K562 (cell line): ENCODE measurements around the gene EYA3. TPM values are rescaled to one million over a fixed set of nuclear protein-coding genes. Genes with fewer than 3 reads are reported as not detected.

Experiments
- SMAD3 ChIP-seq: fragments of 450-650 bp; formaldehyde crosslinking; conservative IDR thresholded peaks from 2 replicates; pipeline ENCODE4 v1.4.0; 2020; ENCODE audit warnings: mild to moderate bottlenecking
- SPI1 ChIP-seq: IDR thresholded peaks from 2 replicates; pipeline ENCODE4 v1.6.1; 2011; ENCODE audit warnings: low read depth, low read length, control low read depth, borderline replicate concordance
- polyA plus RNA-seq, 8 experiments: library from polyadenylated mRNA; depleted of rRNA in 4 of 8; stranded (reverse) in 5 of 8; unstranded in 3 of 8; fragments of >200 nt; fragmentation: Nextera tagmentation in 2 of 8; fragmentation: Illumina TruSeq in 1 of 8; extraction: Ambion mirVana in 2 of 8; extraction: Trizol in 1 of 8; gene quantifications; 2 replicates each; pipeline versions ENCODE4 v1.2.1 to v1.2.3, GENCODE V29; 2011 to 2014; ENCODE audit warnings: inconsistent platforms in 1 of 8, missing spikeins in 1 of 8
- total RNA-seq, 7 experiments: library from RNA; depleted of rRNA in 6 of 7; stranded (reverse); fragments of >200 nt in 6 of 7; fragmentation: Illumina TruSeq in 2 of 7; extraction: Trizol in 2 of 7; gene quantifications; 2 replicates each; pipeline versions ENCODE4 v1.2.1 to v1.2.3, GENCODE V29; 2011 to 2021; ENCODE audit warnings: low replicate concordance in 1 of 7
- TF ChIP-seq, protein P1 (sequence below): sonication (generic); formaldehyde crosslinking; IDR thresholded peaks from 2 replicates; pipeline ENCODE4 v1.8.0; 2023; ENCODE audit warnings: missing genetic modification reagents, mild to moderate bottlenecking, borderline replicate concordance
- TF ChIP-seq, protein P2 (sequence below): fragments of 250-450 bp; sonication (Bioruptor Pico); IDR thresholded peaks from 2 replicates; pipeline ENCODE4 v1.4.0; 2020; ENCODE audit warnings: mild to moderate bottlenecking
- TF ChIP-seq, protein P3 (sequence below): fragments of 450-650 bp; IDR thresholded peaks from 2 replicates; pipeline ENCODE4 v1.6.1; 2016; ENCODE audit warnings: borderline replicate concordance

EYA3 gene
- total and polyA plus RNA-seq, 9 of the 15 experiments (the other 6 are each of a cell fraction or from before 2014, with no cell fraction given): 21.7 to 64.0 (median 43.6) TPM

DNA sequence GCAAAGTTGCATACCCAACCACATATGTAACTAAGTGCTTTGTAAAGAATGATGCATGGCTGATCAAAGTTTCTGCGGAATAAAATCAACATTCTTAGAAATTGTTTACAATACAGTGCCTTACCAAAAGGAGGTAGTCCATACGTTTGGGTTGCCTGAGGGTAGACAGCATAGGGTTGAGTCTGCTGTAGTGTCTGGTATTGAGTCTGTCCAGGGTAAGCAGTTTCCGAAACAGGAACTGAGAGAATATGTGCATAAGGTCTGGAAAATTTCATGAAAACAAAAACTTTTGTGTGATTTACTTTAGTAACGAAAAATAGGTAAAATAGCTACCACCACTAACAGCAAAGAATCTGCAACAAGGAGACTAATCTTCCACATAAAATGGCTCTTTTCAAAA, 53.0 kb downstream of the EYA3 start (continued):
- TF ChIP-seq, protein P1, sequence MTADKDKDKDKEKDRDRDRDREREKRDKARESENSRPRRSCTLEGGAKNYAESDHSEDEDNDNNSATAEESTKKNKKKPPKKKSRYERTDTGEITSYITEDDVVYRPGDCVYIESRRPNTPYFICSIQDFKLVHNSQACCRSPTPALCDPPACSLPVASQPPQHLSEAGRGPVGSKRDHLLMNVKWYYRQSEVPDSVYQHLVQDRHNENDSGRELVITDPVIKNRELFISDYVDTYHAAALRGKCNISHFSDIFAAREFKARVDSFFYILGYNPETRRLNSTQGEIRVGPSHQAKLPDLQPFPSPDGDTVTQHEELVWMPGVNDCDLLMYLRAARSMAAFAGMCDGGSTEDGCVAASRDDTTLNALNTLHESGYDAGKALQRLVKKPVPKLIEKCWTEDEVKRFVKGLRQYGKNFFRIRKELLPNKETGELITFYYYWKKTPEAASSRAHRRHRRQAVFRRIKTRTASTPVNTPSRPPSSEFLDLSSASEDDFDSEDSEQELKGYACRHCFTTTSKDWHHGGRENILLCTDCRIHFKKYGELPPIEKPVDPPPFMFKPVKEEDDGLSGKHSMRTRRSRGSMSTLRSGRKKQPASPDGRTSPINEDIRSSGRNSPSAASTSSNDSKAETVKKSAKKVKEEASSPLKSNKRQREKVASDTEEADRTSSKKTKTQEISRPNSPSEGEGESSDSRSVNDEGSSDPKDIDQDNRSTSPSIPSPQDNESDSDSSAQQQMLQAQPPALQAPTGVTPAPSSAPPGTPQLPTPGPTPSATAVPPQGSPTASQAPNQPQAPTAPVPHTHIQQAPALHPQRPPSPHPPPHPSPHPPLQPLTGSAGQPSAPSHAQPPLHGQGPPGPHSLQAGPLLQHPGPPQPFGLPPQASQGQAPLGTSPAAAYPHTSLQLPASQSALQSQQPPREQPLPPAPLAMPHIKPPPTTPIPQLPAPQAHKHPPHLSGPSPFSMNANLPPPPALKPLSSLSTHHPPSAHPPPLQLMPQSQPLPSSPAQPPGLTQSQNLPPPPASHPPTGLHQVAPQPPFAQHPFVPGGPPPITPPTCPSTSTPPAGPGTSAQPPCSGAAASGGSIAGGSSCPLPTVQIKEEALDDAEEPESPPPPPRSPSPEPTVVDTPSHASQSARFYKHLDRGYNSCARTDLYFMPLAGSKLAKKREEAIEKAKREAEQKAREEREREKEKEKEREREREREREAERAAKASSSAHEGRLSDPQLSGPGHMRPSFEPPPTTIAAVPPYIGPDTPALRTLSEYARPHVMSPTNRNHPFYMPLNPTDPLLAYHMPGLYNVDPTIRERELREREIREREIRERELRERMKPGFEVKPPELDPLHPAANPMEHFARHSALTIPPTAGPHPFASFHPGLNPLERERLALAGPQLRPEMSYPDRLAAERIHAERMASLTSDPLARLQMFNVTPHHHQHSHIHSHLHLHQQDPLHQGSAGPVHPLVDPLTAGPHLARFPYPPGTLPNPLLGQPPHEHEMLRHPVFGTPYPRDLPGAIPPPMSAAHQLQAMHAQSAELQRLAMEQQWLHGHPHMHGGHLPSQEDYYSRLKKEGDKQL (CRISPR knock-in tag): no peak
- TF ChIP-seq, protein P2, sequence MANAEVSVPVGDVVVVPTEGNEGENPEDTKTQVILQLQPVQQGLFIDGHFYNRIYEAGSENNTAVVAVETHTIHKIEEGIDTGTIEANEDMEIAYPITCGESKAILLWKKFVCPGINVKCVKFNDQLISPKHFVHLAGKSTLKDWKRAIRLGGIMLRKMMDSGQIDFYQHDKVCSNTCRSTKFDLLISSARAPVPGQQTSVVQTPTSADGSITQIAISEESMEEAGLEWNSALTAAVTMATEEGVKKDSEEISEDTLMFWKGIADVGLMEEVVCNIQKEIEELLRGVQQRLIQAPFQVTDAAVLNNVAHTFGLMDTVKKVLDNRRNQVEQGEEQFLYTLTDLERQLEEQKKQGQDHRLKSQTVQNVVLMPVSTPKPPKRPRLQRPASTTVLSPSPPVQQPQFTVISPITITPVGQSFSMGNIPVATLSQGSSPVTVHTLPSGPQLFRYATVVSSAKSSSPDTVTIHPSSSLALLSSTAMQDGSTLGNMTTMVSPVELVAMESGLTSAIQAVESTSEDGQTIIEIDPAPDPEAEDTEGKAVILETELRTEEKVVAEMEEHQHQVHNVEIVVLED (CRISPR knock-in tag): no peak
- TF ChIP-seq, protein P3, sequence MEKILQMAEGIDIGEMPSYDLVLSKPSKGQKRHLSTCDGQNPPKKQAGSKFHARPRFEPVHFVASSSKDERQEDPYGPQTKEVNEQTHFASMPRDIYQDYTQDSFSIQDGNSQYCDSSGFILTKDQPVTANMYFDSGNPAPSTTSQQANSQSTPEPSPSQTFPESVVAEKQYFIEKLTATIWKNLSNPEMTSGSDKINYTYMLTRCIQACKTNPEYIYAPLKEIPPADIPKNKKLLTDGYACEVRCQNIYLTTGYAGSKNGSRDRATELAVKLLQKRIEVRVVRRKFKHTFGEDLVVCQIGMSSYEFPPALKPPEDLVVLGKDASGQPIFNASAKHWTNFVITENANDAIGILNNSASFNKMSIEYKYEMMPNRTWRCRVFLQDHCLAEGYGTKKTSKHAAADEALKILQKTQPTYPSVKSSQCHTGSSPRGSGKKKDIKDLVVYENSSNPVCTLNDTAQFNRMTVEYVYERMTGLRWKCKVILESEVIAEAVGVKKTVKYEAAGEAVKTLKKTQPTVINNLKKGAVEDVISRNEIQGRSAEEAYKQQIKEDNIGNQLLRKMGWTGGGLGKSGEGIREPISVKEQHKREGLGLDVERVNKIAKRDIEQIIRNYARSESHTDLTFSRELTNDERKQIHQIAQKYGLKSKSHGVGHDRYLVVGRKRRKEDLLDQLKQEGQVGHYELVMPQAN: no peak
- TF ChIP-seq SMAD3 (CRISPR knock-in tag) (no peak), SPI1 (no peak)
- TF ChIP-seq, all 486 proteins: peak for 0
